Measurements from ENCODE around the gene CPSF7.
A peak's percentile ranks its signal among the peaks of the same experiment; 100 is the strongest.

CPSF7 gene

DNA sequence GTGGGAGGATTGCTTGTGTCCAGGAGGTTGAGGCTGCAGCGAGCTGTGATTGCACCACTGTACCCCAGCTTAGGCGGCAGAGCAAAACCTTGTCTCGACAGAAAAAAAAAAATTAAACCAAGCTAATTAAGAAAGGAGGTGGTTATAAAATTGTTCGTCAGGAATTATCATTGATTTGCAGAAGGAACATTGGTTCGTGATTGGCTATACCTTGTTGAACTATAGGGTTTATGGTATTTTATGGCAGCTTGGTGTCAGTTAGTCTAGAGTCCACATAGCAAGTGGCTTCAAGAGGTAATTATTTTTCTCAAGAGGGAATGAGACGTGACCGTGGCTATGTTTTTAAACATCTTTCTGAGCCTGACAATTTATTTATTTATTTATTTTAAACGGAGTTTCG lies 48.9 kb downstream of the CPSF7 start:
- DNase-seq = no peak

DNA sequence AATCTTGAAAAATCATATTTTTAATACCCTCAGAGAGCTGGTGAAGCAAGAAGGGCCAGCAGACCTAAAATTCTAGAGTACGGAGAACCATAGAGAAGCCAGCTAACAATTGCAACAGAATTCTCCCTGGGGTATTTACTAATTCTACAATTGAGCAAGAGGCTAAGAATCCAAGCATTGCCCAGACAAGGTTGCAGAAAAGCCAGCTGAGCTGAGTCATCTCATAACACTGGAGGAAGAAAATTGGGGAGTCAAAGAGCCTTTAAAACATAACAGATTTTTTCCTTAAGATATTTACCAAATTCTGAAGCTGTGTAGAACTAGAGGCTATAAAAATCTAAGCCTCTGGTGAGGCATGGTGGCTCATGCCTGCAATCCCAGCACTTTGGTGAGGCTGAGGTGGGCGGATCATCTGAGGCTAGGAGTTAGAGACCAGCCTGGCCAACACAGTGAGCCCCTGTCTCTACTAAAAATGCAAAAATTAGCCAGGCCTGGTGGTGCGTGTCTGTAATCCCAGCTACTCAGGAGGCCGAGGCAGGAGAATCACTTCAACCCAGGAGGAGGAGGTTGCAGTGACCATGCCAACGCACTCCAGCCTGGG lies 51.0 kb downstream of the CPSF7 start:
- peak; percentile 98 for DNase-seq

DNA sequence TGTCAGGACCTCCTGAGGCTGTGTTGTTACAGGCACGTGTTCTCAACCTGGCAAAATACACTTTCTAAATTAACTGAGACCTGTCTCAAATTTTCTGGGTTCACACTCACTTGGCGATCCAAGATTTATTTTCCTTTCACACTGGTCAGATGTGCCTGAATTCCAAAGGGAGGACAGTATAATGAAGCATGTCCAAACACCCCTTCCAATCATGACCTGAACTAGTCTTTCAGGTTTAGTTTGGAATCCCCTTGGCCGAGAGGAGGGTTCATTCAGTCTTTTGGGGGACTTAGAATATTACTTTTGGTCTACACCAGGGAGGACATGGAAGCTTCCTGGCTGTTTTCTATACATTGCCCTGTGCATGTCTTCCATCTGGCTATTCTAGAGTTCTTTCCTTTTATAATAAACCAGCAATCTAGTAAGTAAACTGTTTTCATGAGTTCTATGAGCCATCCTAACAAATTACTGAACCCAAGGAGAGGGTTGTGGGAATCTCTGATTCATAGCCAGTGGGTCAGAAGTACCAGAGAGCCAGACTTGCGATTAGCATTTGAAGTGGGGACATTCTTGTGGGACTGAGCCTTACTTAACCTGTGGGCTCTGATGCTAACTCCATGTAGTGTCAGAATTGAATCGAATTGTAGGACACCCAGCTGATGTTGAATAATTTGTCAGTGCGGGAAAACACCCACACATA lies 52.2 kb downstream of the CPSF7 start:
- peak; percentile 45 for DNase-seq

DNA sequence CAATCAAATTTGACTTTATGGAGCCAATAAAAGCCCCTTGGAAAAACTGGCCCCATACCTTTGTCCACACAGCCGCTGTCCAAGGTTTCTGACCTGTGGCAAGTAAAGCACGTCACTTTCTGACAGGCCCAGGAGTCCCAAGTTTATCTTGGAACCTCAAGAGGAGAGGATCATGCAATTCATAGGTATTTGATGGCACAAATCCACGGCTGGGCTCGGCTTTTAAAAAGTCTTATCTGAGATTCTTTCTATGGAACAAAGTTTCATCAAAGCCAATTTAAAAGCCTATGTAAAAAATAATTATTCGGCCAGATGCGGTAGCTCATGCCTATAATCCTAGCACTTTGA lies 54.0 kb downstream of the CPSF7 start:
- no peak for DNase-seq

DNA sequence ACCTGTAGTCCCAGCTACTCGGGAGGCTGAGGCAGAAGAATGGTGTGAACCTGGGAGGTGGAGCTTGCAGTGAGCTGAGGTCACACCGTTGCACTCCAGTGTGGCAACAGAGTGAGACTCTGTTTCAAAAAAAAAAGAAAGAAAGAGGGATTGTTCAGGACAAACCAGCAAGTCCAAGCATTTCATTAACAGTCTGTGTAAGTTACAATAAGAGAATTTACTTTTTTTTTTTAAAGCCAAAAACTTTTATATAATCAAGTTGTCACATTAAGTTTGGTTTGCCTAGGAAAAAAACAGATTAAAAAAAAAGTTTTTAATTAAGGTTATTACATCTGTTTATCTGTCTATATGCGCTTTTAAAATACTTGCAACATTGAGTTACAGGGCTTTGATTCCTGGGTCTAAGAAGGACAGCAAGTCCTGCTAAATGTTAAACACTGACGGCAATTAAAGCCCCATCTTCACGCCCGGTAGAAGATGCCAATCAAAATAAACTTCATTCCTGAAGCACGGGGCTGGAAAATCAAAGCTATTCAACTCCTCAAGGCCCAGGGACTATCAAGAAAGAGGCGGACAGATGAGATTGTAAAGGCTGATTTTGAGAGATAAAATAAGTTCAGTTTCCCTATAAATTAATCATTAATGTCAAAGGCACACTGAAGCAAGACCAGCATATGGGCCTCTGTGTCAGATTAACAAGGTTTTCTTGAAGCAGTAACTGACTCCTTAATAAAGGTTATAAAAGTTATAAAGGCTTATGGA lies 56.9 kb downstream of the CPSF7 start:
- no peak for DNase-seq

DNA sequence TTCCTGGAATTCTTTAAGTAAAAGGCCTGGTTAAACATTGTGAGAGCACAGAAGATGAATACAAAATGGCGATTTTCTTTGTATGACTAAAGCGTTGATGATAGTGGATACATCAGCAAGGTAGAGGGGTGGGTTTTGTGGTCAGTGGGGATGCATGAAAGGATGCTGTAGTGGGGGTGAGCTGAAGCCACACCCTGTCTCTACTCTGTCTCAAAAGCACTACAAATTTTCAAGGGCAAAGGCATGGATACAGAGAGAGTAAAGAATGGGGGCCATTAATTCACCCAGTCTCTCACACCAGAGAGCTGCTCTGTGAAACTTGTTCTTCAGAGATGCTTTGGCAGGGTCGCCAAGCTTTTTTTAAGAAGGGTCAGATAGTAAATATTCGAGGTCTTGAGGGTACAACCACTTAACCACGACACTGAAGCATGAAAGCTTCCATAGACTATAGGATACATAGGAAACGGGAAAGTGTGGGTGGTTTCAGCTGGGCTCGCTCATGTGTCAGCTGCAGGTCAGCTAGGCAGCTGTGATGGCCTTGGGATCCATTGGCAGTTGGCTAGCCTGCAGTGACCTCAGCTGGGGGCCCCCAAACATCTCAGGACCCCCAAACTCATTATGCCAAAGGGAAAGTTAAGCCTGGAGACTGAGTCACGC lies 59.3 kb downstream of the CPSF7 start:
- DNase-seq = no peak

DNA sequence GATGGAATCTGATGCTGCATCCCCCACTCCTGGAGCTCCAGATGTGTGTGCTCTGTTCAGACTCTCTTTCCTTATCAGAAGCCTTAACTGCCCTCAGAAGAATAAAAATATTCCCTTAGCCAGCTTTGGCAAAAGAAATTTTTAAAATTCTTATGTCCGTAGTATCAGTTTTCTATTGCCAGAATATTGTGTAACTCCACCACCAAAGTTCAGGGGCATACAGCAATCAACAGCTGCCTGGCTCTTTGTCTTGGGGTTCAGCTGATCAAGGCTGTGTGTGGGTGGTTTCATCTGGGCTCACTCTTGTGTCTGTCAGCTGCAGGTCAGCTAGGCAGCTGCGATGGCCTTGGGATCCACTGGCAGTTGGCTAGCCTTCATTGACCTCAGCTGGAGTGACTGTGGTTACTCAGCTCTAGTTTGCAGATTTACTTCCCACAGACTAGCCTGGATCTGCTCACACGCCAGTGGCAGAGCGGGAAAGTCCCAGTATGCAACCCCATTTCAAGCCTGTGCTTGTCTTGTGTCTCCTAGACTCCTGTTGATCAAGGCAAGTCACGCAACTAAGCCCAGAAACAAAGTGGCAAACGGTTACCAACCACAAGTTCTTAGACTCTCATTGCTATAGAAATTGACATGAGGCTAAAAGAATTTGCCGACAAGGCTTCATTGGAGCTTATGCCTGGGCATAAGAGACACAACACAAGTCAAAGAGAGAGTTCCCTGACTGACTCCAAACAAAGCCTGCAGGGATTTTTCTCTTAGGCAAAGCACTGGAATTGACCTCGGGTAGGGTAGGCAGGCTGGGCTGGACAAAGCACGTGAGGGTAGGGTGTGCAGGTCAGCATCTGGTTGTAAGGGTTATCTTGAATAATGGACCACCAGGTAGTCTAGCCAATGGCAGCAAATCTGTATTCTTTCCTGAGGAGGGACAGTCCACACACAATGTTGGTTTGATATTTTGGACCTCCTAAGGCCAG lies 60.1 kb downstream of the CPSF7 start:
- peak; percentile 35 for DNase-seq

DNA sequence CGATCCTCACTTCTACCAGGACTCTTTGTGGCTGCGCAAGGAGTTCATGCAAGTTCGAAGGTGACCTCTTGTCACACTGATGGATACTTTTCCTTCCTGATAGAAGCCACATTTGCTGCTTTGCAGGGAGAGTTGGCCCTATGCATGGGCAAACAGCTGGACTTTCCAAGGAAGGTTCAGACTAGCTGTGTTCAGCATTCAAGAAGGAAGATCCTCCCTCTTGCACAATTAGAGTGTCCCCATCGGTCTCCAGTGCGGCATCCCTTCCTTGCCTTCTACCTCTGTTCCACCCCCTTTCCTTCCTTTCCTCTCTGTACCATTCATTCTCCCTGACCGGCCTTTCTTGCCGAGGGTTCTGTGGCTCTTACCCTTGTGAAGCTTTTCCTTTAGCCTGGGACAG lies 61.1 kb downstream of the CPSF7 start:
- no peak for DNase-seq

DNA sequence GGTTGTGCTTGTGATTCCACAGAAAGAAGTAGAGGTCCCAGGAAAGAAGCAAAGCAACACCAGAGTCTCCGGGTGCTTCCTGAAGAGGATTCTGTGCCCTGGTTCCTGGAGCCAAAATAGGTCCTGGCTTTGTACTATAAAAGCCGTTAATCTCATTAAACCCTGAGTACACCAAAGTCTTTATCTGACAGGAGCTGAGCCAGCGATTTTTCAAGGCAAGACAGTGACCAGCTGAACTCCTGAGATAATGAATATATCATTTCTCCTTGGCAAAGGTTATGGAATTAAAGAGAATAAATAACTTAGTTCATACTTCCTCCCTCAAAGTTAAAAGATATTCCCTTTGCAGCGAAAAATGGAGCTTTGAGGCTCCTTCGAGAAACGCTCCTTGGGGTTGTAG lies 62.4 kb downstream of the CPSF7 start:
- DNase-seq = no peak

DNA sequence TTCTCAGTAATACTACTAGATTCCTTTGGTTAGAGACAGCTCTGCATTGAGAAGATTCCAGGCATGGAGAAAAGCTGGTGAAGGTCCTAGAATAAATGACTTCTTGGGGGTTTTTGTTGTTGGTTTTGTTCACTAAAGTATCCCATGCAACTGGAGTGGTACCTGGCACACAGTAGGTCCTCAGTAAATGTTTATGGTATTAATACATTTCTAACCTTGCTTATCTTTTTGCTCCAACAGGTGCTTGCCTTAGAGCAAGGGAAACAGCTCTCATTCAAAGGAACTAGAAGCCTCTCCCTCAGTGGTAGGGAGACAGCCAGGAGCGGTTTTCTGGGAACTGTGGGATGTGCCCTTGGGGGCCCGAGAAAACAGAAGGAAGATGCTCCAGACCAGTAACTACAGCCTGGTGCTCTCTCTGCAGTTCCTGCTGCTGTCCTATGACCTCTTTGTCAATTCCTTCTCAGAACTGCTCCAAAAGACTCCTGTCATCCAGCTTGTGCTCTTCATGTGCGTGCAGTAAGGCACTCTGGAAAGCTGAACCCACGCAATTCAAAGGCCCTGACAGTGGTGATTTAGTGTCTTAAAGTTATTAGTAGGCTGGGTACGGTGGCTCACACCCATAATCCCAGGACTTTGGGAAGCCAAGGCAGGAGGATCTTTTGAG lies 65.6 kb downstream of the CPSF7 start:
- no peak for DNase-seq

DNA sequence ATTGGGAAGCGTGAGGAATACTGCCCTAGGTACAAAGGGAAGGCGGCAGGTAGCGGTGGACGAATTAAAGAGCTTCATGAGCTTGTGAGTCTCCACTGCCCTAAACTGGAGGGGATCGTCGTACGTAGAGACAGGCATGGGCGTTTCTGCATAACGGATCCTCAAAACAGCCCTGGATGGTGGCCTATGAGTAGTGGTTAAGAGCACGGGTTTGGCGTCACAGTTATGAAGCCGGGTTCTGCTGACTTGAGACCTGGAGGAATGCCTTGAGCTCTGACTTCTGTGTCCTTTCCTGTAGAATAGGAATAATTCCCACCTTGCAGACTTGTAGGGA lies 67.3 kb downstream of the CPSF7 start:
- peak; percentile 21 for DNase-seq

DNA sequence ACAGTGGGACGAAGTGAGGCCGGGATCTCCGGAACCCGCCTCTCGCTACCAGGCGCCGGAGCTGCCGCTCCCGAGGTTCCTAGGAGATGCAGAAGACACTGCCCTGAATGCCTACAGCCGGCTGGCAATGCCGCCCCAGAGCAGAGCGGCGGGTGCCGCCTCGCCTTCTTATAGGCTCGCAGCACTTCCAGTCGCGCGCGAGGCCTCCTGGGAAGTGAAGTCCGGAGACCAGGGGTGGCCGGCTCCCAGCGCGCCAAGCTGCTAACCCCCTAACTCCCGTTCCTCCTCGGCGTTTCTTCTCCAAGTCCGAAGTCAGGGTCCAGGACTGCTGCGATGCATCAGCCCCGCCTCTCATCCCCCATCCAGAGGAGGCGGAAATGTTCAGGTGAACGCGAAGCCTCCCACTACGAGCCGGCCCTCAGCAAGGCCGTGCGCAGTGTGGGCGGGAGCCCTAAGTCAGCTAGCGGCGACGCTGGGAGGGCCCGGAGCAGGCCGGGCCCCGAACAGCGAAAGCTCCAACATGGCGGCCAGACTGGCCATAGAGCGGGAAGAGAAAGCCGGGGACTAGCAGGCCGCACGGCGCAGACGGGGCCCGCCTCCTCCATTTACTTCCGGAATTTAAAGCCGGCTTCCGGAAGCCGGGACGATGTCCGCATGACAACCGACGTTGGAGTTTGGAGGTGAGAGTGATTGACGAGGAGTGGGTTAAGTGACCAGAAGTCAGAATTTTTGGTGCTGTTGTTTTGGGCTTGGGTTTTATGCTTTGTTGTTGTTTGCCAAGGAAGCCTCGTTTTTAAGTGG lies 67.8 kb downstream of the CPSF7 start, which contains the start of the genes CYB561A3 and TMEM138:
TSS of gene CYB561A3 (minus strand) at position 142 of the 801 bp plus-strand sequence. CDS start 5,169 bp downstream, outside the sequence.
TSS of gene TMEM138 (plus strand) at position 634 of the 801 bp plus-strand sequence. CDS start 2,017 bp downstream, outside the sequence.
- peak; percentile 92 for DNase-seq

DNA sequence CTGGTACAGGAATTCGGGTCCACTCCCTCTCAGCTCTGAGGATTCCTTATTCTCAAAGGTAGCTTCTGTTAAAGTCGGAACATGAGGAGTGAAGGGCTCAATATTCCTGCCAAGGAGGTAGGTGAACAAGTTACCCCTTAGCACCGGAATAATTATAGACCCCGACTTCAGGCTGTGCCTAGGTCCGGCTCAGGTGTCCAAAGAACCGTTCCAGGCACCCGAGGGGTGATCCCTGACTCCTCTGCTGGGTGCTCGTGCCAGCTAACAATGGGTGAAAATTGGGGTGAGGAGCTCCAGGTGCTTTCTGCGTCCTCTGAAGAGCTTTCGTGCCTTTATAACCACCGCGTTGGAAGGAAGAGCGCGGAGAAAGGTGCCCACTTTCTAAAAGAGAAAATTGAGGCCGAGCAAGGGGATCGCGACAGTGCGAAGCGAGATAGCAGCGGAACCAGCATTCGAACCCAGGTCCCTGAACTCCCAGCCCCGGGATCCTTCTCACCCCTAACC lies 68.5 kb downstream of the CPSF7 start:
- DNase-seq = no peak

DNA sequence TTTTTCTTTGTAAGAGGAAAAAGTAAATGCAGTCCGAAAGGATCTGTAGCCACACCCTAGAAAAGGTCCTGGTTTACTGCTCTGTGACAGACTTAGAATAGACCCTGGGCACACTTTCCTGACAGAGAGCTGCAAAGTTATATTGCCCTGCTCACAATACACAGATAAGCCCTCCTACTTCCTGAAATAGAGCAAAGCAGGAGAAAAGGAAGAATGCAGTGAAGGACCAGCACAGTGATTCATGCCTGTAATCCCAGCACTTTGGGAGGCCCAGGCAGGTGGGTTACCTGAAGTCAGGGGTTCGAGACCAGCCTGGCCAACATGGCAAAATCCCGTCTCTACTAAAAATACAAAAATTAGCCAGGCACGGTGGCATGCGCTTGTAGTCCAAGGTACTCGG lies 70.3 kb downstream of the CPSF7 start:
- DNase-seq = no peak

DNA sequence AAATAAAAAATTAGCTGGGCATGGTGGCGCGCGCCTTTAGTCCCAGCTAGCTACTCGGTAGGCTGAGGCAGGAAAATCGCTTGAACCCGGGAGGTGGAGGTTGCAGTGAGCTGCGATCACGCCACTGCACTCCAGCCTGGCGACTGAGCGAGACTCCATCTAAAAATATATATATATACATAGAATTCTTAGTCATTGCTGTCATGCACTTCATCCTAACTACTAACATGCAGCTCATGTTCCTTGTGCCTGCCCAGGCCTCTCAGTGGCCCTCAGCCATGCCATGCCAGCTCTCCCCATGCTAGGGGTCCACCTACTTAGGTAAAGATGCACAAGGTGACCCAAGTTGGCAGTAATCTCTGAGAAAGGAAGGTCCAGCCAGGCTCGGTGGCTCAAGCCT lies 71.2 kb downstream of the CPSF7 start:
- DNase-seq = no peak

DNA sequence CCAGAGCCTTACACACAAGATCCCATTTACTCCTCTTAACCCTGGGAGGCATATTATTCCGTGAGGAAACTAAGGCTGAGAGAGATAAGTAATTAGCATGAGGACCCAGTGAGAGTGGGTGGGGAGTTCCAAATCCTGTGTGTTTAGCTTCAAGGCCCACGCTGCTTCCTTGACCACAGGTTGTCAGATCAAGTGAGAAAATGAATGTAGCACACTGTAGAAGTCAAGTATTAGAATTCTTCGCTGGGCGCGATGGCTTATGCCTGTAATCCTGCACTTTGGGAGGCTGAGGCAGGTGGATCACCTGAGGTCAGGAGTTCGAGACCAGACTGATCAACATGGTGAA lies 71.9 kb downstream of the CPSF7 start:
- DNase-seq = no peak

DNA sequence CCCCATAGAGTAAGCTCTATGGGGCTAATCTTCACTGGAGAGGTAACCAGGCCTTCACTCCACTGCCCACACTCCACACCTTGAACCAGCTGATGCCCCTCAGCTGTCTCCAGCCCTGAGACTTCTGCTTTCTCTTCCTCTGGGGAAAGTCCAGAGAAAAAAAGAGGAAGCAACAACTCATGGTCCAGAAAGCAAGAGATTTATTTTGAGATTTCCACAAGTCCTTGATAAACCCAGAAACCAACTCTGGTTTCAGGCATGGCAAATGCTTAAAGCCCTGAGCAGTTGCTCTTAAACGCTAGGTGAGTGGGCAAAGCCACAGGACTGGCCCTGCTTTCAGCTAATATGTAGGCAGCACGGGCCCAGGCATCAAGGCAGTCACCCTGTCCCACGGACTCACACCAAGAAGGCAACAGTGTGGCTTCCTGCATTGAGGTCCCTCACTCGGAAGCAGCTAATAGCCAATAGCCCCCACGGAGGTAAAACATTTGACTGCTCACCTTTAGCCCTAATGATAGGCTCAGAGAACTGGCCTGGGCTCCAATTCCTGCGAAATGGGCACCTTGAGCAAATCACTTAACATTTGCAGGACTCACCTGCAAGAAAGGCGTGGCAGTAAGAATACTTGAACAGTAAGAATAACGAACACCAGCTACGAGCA lies 72.4 kb downstream of the CPSF7 start:
- no peak for DNase-seq

DNA sequence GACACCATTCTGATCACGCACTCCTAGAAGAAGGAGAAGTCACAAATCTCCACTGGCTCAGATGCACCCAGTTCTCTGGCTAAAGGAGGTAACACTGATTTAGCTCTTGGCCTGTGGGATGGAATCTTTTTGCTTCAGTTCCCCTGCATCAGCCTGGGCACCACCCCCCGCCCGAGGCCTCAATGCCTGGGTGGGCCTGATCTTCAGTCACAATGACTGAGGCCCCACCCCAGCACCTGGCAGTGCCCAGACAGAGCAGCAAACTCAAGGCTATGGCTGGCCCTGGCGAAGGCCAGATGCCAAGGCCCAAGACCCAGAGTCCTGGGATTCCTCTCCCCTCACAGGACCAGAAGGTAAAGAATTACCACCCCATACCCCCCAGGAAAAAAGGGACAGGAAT lies 73.1 kb downstream of the CPSF7 start:
- no peak for DNase-seq

DNA sequence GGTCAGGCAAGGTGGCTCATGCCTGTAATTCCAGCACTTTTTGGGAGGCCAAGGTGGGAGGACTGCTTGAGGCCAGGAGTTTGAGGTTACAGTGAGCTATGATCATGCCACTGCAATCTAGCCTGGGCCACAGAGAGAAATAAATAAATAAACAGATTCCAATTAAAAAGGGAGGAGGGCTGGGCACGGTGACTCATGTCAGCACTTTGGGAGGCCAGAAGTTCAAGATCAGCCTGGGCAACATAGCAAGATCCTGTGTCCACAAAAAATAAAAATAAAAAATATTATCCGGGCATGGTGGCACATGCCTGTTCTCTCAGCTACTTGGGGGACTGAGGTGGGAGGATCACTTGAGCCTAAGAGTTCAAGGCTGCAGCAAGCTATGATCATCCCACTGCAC lies 75.6 kb downstream of the CPSF7 start:
- no peak for DNase-seq

Measured in fibroblast of upper back skin (primary cell).